Renal pelvis (tissue), 4 donors: ENCODE measurements around the gene USP44. TPM values are rescaled to one million over a fixed set of nuclear protein-coding genes. Genes with fewer than 3 reads are reported as not detected.

ENCODE experiments used
- DNase-seq: peaks from one replicate; pipeline ENCODE4 v3.0.0-alpha.2; 2013
- polyA plus RNA-seq, 3 donors: library from polyadenylated mRNA; unstranded; fragments of 120-200 nt; gene quantifications; one replicate each; pipeline ENCODE4 v1.2.1, GENCODE V29; 2013; ENCODE audit not compliant: insufficient read length in 3 of 3

Gene USP44
- polyA plus RNA-seq, 3 donors = 1.4 to 2.9 (median 2.2) TPM

GRCh38 chr12:95548539-95549391 lies 2.5 kb downstream of the USP44 start:
- DNase-seq = no peak

- no peak for DNase-seq
These were observed 3.2 kb downstream of the USP44 start for GRCh38 chr12:95548056-95548538.

- DNase-seq = no peak
These were observed 3.7 kb downstream of the USP44 start for GRCh38 chr12:95547522-95548055.

GRCh38 chr12:95546491-95546813 lies 4.8 kb downstream of the USP44 start:
- no peak for DNase-seq

GRCh38 chr12:95545731-95546490 lies 5.4 kb downstream of the USP44 start:
- no peak for DNase-seq

GRCh38 chr12:95545303-95545702 lies 6.0 kb downstream of the USP44 start:
- DNase-seq = no peak

GRCh38 chr12:95544756-95545155 lies 6.5 kb downstream of the USP44 start:
- no peak for DNase-seq

- no peak for DNase-seq
These were observed 8.0 kb downstream of the USP44 start for GRCh38 chr12:95543305-95543704.

- no peak for DNase-seq
These were observed 9.8 kb downstream of the USP44 start for GRCh38 chr12:95541436-95541835.

GRCh38 chr12:95538656-95539055 lies 12.6 kb downstream of the USP44 start:
- DNase-seq = no peak

GRCh38 chr12:95538006-95538405 lies 13.3 kb downstream of the USP44 start:
- no peak for DNase-seq

GRCh38 chr12:95533985-95534384 lies 17.3 kb downstream of the USP44 start:
- no peak for DNase-seq

- no peak for DNase-seq
These were observed 18.4 kb downstream of the USP44 start for GRCh38 chr12:95532851-95533250.

GRCh38 chr12:95529693-95530225 lies 21.5 kb downstream of the USP44 start:
- DNase-seq = no peak

- no peak for DNase-seq
These were observed 22.8 kb downstream of the USP44 start for GRCh38 chr12:95528431-95528830.

- DNase-seq = no peak
These were observed 28.6 kb downstream of the USP44 start for GRCh38 chr12:95522692-95523091.

GRCh38 chr12:95520816-95521215 lies 30.5 kb downstream of the USP44 start:
- no peak for DNase-seq

- DNase-seq = no peak
These were observed 32.3 kb downstream of the USP44 start for GRCh38 chr12:95518944-95519343.

- no peak for DNase-seq
These were observed 34.0 kb downstream of the USP44 start for GRCh38 chr12:95517246-95517645.

- no peak for DNase-seq
These were observed 34.5 kb downstream of the USP44 start for GRCh38 chr12:95516757-95517156.

GRCh38 chr12:95515197-95515596 lies 36.1 kb downstream of the USP44 start:
- DNase-seq = no peak

- no peak for DNase-seq
These were observed 37.7 kb downstream of the USP44 start for GRCh38 chr12:95513599-95513998.

GRCh38 chr12:95511977-95512376 lies 39.3 kb downstream of the USP44 start:
- no peak for DNase-seq
